ENCODE results near the gene CD59. TPM values are rescaled to one million over a fixed set of nuclear protein-coding genes. Genes with fewer than 3 reads are reported as not detected.
"Not testable (repeated sequence)": the region's sequence is repeated elsewhere in the genome, so short reads cannot be mapped to it uniquely, and the experiment has no call there.

Gene CD59
- total and polyA plus RNA-seq, 5 experiments from 2014 or later: 36.2 to 66.8 (median 53.7) TPM

- Mint-ChIP-seq H3K4me3 (no peak overlapping the region), H3K27me3 (peaks cover 21 to 50% (median 45%) of the 10 kb centered on the region in 5 donors), H3K4me1 (no peaks in the 10 kb centered on the region), H3K9me3 (peaks cover 0 to 9% (median 3%) of the 10 kb centered on the region in 9 donors), H3K36me3 (peaks cover 0 to 6% (median 5%) of the 10 kb centered on the region in 3 donors), H3K27ac (no peak overlapping the region)
- no peak for ATAC-seq
- POLR2A ChIA-PET: no interaction called here
- DNase-seq: no peak
These were observed 51.1 kb downstream of the CD59 start for GRCh38 chr11:33685082-33685481.

GRCh38 chr11:33684003-33684706 is 52.1 kb downstream of the CD59 start:
- ATAC-seq (no peak), DNase-seq (no peak)
- POLR2A ChIA-PET: no interaction called here
- H3K9me3 Mint-ChIP-seq: peaks cover 0 to 9% (median 3%) of the 10 kb centered on the region in 9 donors
- no peak overlapping the region for H3K4me3 Mint-ChIP-seq
- no peak overlapping the region for H3K27ac Mint-ChIP-seq
- H3K36me3 Mint-ChIP-seq: peaks cover 0 to 6% (median 5%) of the 10 kb centered on the region in 3 donors
- H3K4me1 Mint-ChIP-seq: no peaks in the 10 kb centered on the region
- peaks cover 27 to 59% (median 51%) of the 10 kb centered on the region in 5 donors for H3K27me3 Mint-ChIP-seq

GRCh38 chr11:33682446-33682845 is 53.8 kb downstream of the CD59 start:
- Mint-ChIP-seq H3K4me1 (no peaks in the 10 kb centered on the region), H3K36me3 (peaks cover 0 to 10% (median 7%) of the 10 kb centered on the region in 3 donors), H3K27me3 (peaks cover 33 to 69% (median 62%) of the 10 kb centered on the region in 5 donors), H3K4me3 (no peak overlapping the region), H3K27ac (peak overlapping the region in 1 of 10 donors; percentile 43), H3K9me3 (peaks cover 0 to 14% (median 8%) of the 10 kb centered on the region in 9 donors)
- POLR2A ChIA-PET: no interaction called here
- ATAC-seq (no peak), DNase-seq (no peak)

GRCh38 chr11:33682019-33682418 is 54.2 kb downstream of the CD59 start:
- Mint-ChIP-seq H3K27ac (peak overlapping the region in 1 of 10 donors; percentile 43), H3K27me3 (peaks cover 34 to 73% (median 66%) of the 10 kb centered on the region in 5 donors), H3K4me1 (no peaks in the 10 kb centered on the region), H3K36me3 (peaks cover 0 to 11% (median 4%) of the 10 kb centered on the region in 3 donors), H3K4me3 (no peak overlapping the region), H3K9me3 (peaks cover 0 to 17% (median 6%) of the 10 kb centered on the region in 9 donors)
- DNase-seq: no peak
- ATAC-seq: no peak
- POLR2A ChIA-PET: no interaction called here

DNA sequence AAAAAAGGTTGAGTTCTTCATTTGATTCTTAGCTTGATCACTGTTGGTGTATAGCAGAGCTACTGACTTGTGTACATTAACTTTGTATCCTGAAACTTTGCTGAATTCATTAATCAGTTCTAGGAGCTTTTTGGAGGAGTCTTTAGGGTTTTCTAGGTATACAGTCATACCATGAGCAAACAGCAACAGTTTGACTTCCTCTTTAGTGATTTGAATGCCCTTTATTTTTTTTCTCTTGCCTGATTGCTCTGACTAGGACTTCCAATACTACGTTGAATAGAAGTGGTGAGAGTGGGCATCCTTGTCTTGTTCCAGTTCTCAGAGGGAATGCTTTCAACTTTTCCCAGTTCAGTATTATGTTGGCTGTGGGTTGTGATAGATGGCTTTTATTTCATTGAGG is 57.6 kb downstream of the CD59 start:
- Mint-ChIP-seq H3K9me3 (peaks cover 0 to 19% (median 6%) of the 10 kb centered on the region in 9 donors), H3K36me3 (peaks cover 0 to 11% (median 4%) of the 10 kb centered on the region in 3 donors), H3K27me3 (peaks cover 26 to 59% (median 49%) of the 10 kb centered on the region in 5 donors)
- H3K27ac Mint-ChIP-seq, DNase-seq, ATAC-seq, POLR2A ChIA-PET, H3K4me3 Mint-ChIP-seq, H3K4me1 Mint-ChIP-seq: not testable (repeated sequence)

- H3K4me3 Mint-ChIP-seq: no peak overlapping the region
- POLR2A ChIA-PET: no interaction called here
- H3K9me3 Mint-ChIP-seq: peaks cover 0 to 19% (median 6%) of the 10 kb centered on the region in 9 donors
- ATAC-seq (no peak), DNase-seq (no peak)
- peaks cover 0 to 11% (median 2%) of the 10 kb centered on the region in 3 donors for H3K36me3 Mint-ChIP-seq
- H3K27me3 Mint-ChIP-seq: peaks cover 8 to 19% (median 15%) of the 10 kb centered on the region in 5 donors
- no peaks in the 10 kb centered on the region for H3K4me1 Mint-ChIP-seq
- H3K27ac Mint-ChIP-seq: no peak overlapping the region
These were observed 62.0 kb downstream of the CD59 start for GRCh38 chr11:33674035-33674814.

DNA sequence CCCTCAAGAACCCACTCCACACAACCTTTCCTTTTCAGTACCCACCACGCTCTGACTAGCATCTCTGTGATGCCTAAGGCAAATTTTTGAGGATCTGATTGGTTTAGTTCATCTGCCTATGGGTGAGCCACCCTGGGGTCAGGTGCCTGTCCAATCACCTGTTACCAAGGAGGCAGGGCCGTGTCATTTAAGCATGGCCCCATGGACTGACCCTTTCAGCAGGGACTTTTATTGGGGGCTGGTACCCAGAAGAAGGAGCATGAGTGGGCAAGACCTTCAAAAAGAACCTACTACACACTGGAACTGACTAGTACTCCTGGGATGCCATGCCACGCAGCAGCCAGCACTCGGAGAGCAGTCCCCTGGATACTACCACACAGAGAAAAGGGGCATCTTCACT is 64.0 kb downstream of the CD59 start:
- peaks cover 0 to 5% (median 2%) of the 10 kb centered on the region in 9 donors for H3K9me3 Mint-ChIP-seq
- ATAC-seq: no peak
- H3K27ac Mint-ChIP-seq: no peak overlapping the region
- no peaks in the 10 kb centered on the region for H3K4me1 Mint-ChIP-seq
- DNase-seq: no peak
- no peak overlapping the region for H3K4me3 Mint-ChIP-seq
- POLR2A ChIA-PET: no interaction called here
- peaks cover 0 to 2% (median 0%) of the 10 kb centered on the region in 3 donors for H3K36me3 Mint-ChIP-seq
- H3K27me3 Mint-ChIP-seq: peaks cover 4 to 17% (median 13%) of the 10 kb centered on the region in 5 donors

- no peaks in the 10 kb centered on the region for H3K9me3 Mint-ChIP-seq
- POLR2A ChIA-PET: no interaction called here
- H3K27me3 Mint-ChIP-seq: peaks cover 0 to 23% (median 13%) of the 10 kb centered on the region in 5 donors
- no peak overlapping the region for H3K4me3 Mint-ChIP-seq
- H3K4me1 Mint-ChIP-seq: no peaks in the 10 kb centered on the region
- no peak overlapping the region for H3K27ac Mint-ChIP-seq
- ATAC-seq: no peak
- no peaks in the 10 kb centered on the region for H3K36me3 Mint-ChIP-seq
- no peak for DNase-seq
These were observed 65.8 kb downstream of the CD59 start for GRCh38 chr11:33670250-33671011.

DNA sequence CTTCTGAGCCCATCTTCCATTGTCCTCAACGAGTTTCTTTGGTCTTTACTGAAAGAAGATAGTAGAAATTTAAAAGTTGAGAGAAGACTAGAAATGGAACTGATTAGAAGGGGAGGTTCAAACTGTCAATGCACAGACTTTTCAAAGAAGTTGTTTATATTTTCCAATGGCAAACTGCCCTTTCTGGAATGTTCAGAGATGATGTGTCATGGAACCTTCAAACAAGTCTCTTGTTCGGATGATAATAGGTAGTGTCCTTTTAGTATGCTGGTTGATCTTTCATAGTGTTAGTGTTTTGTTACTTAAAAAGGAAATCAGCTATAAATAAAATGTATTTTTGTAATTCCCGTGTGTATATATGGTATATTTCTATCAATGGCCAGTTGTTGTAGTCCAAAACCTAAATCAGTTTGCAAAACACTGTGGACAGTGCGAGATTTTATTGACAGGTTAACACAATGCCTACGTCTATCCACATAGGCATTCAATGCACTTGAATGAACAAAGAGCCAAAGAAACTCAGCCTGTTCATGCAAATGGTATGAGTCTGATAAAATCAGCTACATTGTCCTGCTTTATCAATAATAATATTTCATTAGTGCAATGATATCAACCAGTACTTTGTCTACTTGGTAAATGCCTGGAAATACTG is 66.5 kb downstream of the CD59 start:
- Mint-ChIP-seq H3K4me3 (no peak overlapping the region), H3K4me1 (no peaks in the 10 kb centered on the region), H3K27ac (no peak overlapping the region), H3K9me3 (no peaks in the 10 kb centered on the region), H3K36me3 (no peaks in the 10 kb centered on the region), H3K27me3 (peaks cover 1 to 30% (median 13%) of the 10 kb centered on the region in 5 donors)
- DNase-seq (no peak), ATAC-seq (no peak)
- POLR2A ChIA-PET: no interaction called here

DNA sequence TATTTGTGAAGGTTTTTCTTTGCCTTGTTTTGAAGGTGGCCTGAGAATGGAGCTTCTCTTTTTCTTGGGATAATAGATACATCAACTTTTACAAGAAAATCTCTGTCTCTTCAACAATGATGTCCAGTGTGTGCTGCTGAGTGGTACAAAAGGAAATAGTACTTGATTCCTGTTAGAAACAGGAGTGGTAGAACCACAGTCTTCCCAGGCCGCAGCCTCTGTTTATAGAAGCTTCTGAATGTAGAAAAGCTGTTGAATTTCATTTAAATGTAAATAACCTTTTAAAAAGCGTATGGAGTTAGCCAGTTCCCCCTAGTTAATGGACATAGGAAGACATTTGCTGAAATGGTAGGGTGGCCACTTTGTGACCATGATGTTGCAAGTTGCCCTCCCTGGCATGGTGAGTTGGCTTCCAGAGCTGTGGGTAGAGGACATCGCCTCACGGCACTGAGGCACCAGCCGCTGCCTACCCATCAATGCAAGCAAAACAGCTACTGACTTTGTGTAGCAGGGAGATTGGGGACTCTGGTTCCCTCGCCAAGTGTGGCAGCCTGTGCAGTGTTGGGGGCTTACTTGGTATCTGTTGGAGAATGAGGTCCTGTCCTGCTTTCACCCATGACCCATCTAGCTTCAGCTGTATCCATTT is 67.1 kb downstream of the CD59 start:
- no peak overlapping the region for H3K4me3 Mint-ChIP-seq
- peaks cover 3 to 37% (median 15%) of the 10 kb centered on the region in 5 donors for H3K27me3 Mint-ChIP-seq
- no peaks in the 10 kb centered on the region for H3K36me3 Mint-ChIP-seq
- DNase-seq (no peak), ATAC-seq (no peak)
- H3K9me3 Mint-ChIP-seq: no peaks in the 10 kb centered on the region
- POLR2A ChIA-PET: no interaction called here
- no peaks in the 10 kb centered on the region for H3K4me1 Mint-ChIP-seq
- H3K27ac Mint-ChIP-seq: no peak overlapping the region

DNA sequence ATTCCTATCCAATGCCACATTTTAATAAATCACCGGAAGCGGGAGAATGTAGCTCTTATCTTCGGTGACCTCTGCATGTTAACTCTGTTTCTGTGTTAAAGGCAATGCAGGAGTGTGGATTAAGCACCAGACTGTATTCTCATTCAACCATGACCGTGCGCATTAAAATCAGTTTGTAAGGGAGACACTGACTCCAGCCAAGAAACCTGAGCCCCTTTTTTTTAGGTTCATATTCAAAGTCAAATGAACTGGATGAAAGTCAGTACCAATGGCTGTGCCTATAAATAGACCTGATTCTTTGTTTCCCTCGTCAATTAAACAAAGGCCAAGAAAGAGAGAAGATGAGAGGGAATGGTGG is 67.8 kb downstream of the CD59 start:
- Mint-ChIP-seq H3K27me3 (peaks cover 3 to 40% (median 16%) of the 10 kb centered on the region in 5 donors), H3K4me1 (no peaks in the 10 kb centered on the region), H3K4me3 (no peak overlapping the region), H3K36me3 (no peaks in the 10 kb centered on the region), H3K9me3 (no peaks in the 10 kb centered on the region), H3K27ac (no peak overlapping the region)
- POLR2A ChIA-PET: no interaction called here
- ATAC-seq: no peak
- no peak for DNase-seq

- Mint-ChIP-seq H3K27ac (no peak overlapping the region), H3K9me3 (no peaks in the 10 kb centered on the region)
- POLR2A ChIA-PET: no interaction called here
These were observed 68.3 kb downstream of the CD59 start for GRCh38 chr11:33667819-33668467.

More at GRCh38 chr11:33667819-33668467, 68.3 kb downstream of the CD59 start:
- ATAC-seq: no peak
- H3K4me3 Mint-ChIP-seq: no peak overlapping the region
- H3K27me3 Mint-ChIP-seq: peaks cover 3 to 40% (median 16%) of the 10 kb centered on the region in 5 donors
- H3K36me3 Mint-ChIP-seq: no peaks in the 10 kb centered on the region
- DNase-seq: no peak
- no peaks in the 10 kb centered on the region for H3K4me1 Mint-ChIP-seq
